Adrenal gland (tissue), 12 donors: ENCODE data around the gene PIAS4. TPM values are rescaled to one million over a fixed set of nuclear protein-coding genes. Genes with fewer than 3 reads are reported as not detected.
A peak's percentile ranks its signal among the peaks of the same experiment; 100 is the strongest.

Source experiments
- DNase-seq, 7 donors: peaks; one replicate each; pipeline ENCODE4 v3.0.0-alpha.2; 2019 to 2020
- H3K27ac ChIP-seq, 5 donors: fragments of 200-600 bp; sonication (generic) in 4 of 5; 1 replicate in 3 of 5; 2 replicates in 2 of 5; pipeline versions ENCODE4 v1.5.1 to v1.8.0; 2016 to 2020; ENCODE audit warnings: mild to moderate bottlenecking in 1 of 5
- H3K27me3 ChIP-seq: fragments of 200-600 bp; 2 replicates; pipeline ENCODE4 v1.8.0; 2021
- H3K36me3 ChIP-seq, 2 donors: fragments of 200-600 bp; replicated peaks in 1 of 2; 1 replicate in 1 of 2; 2 replicates in 1 of 2; pipeline versions ENCODE4 v1.5.1 to v1.8.0; 2018 to 2022
- H3K4me1 ChIP-seq, 2 donors: fragments of 200-600 bp; replicated peaks in 1 of 2; 1 replicate in 1 of 2; 2 replicates in 1 of 2; pipeline versions ENCODE4 v1.5.1 to v1.8.0; 2018 to 2021
- H3K4me3 ChIP-seq, 4 donors: fragments of 200-600 bp; sonication (generic) in 3 of 4; one replicate each; pipeline ENCODE4 v1.5.1; 2016 to 2018
- H3K9me3 ChIP-seq, 3 donors: fragments of 200-600 bp; sonication (generic) in 1 of 3; replicated peaks in 1 of 3; 1 replicate in 2 of 3; 2 replicates in 1 of 3; pipeline versions ENCODE4 v1.5.1 to v1.8.0; 2016 to 2021
- POLR2A ChIP-seq, 2 donors: fragments of 450-650 bp; IDR thresholded peaks; one replicate each; pipeline ENCODE4 v1.6.1; 2017; ENCODE audit warnings: antibody characterized with exemption in 2 of 2, mild to moderate bottlenecking in 2 of 2, moderate library complexity in 1 of 2
- WGBS, 4 donors: extraction: QIAGEN DNeasy Blood & Tissue Kit in 2 of 4; methylation state at CpG; one replicate each; pipeline versions ENCODE4 v1.1.5 to v1.1.7; 2013 to 2017; 5-methylcytosine and 5-hydroxymethylcytosine counted together
- intact Hi-C, 2 donors: fragments of 100-400 bp; cut with DNase I; formaldehyde crosslinking; loops; one replicate each; pipeline versions ENCODE4 v1.14.1 to v1.15.0; 2022 to 2023
- polyA plus RNA-seq, 3 donors: library from polyadenylated mRNA; stranded (reverse); fragments of 200-250 nt in 2 of 3; fragments of 350-450 nt in 1 of 3; fragmentation: Illumina TruSeq in 1 of 3; extraction: RNeasy Lipid Tissue Mini Kit (QIAGEN cat#74804) in 1 of 3; gene quantifications; one replicate each; pipeline ENCODE4 v1.2.3, GENCODE V29; 2013 to 2014
- total RNA-seq, 9 donors: library from RNA; depleted of rRNA in 4 of 9; stranded (reverse); fragments of >200 nt in 4 of 9; fragments of 120-200 nt in 1 of 9; fragmentation: NEBNext Ultra II Directional in 1 of 9; extraction: Animal tissue kit (Norgen Biotek cat#: 25700) in 1 of 9; gene quantifications; one replicate each; pipeline versions ENCODE4 v1.1.0 to v1.2.4, GENCODE V29; 2013 to 2023
- TF ChIP-seq, protein P1 (sequence below), 6 experiments: fragments of 450-650 bp in 4 of 6; fragments of 200-600 bp in 2 of 6; sonication (generic) in 1 of 6; IDR thresholded peaks; 1 replicate in 5 of 6; 2 replicates in 1 of 6; pipeline versions ENCODE4 v1.5.1 to v1.8.0; 2016 to 2021; ENCODE audit warnings: antibody characterized with exemption in 6 of 6, mild to moderate bottlenecking in 2 of 6, moderate library complexity in 1 of 6
- donor health status: healthy with polysubstance abuse.
- donor health status: Bipolar disorder and iron deficiency.
- donor health status: DM: yes; HTN: yes; CAD: no.
- donor health status: DM: no; HTN: no; CAD: no.
- donor health status: DM: no; HTN: no; CAD: no.
- donor health status: DM: yes; HTN: yes; CAD: no.

Gene PIAS4
- total and polyA plus RNA-seq, 12 donors, result 13.7 to 40.7 (median 22.5) TPM

DNA sequence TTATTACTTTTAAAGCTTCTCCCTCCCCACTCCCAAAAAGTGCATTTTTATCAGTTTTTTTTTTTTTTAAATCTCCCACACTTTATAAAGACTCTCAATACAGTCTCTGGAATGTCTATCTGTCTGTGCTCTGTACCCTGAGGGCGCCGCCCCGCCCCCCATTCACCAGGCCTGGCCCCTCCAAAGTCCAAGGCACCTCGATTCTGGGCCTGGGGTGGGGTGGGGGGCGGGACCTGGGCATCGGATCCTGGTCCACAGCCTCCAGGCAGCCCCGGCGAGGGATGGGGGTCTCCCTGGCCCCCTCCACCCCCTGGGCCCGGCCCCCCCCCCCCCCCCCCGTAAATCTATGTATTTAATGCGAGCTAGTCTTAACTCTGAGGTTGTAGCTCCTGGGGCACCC is 35.9 kb downstream of the PIAS4 start:
- 74 to 78% (median 74%) methylated on average over 6 to 11 of the region's 11 CpGs for WGBS, 4 donors
- no peak overlapping the region for H3K27ac ChIP-seq

DNA sequence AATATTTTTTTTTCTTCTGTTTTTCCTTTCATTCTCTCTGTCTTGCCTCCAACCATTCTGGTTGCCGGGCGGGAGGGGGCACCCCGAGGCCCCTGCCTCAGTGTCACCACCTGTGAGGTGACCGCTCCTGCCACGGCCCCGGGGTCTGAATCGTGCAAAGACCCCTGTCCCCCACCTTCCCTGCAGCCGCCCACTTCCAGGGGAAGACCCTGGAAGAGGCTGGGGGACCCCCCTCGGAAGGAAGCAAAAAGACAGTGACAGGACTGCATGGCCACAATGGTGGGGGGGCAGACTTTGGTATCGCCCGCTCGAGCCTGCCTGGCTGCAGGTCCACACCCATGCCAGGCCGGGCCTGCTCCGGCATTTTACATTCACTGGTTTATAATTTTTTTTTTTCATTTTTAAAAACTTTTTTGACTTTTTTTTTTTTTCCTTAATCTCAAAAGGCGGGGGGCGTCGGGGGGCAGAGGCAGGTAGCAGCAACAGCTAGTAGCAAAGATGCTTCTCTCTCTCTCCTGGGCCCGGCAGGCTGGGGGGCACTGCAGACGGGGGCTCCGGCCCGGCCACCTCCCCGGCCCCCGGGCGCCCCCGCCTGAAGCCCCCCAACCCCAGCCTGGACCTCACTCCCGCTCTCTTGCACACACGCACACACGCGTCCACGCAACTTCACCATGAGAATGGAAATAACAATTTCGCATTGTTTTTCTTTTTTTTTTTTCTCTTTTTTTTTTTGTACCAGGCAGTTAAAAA is 36.6 kb downstream of the PIAS4 start:
- no peaks in the 10 kb centered on the region for H3K4me1 ChIP-seq
- DNase-seq, result peak in 1 of 7 donors; percentile 8
- TF ChIP-seq, protein P1, sequence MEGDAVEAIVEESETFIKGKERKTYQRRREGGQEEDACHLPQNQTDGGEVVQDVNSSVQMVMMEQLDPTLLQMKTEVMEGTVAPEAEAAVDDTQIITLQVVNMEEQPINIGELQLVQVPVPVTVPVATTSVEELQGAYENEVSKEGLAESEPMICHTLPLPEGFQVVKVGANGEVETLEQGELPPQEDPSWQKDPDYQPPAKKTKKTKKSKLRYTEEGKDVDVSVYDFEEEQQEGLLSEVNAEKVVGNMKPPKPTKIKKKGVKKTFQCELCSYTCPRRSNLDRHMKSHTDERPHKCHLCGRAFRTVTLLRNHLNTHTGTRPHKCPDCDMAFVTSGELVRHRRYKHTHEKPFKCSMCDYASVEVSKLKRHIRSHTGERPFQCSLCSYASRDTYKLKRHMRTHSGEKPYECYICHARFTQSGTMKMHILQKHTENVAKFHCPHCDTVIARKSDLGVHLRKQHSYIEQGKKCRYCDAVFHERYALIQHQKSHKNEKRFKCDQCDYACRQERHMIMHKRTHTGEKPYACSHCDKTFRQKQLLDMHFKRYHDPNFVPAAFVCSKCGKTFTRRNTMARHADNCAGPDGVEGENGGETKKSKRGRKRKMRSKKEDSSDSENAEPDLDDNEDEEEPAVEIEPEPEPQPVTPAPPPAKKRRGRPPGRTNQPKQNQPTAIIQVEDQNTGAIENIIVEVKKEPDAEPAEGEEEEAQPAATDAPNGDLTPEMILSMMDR (IDR thresholded peaks at IDR 0.05), result no peak
- no peak for TF ChIP-seq POLR2A (IDR thresholded peaks at IDR 0.05)
- H3K9me3 ChIP-seq, result no peaks in the 10 kb centered on the region
- WGBS, 4 donors, result 83 to 88% (median 87%) methylated on average over 31 of the region's 31 CpGs
- H3K27ac ChIP-seq, result no peak overlapping the region
- intact Hi-C loops, result no loop called here
- H3K27me3 ChIP-seq, result no peaks in the 10 kb centered on the region
- peaks cover 0 to 27% of the 10 kb centered on the region in 2 donors for H3K36me3 ChIP-seq
- no peak overlapping the region for H3K4me3 ChIP-seq

More for the DNA sequence above, 35.9 kb downstream of the PIAS4 start:
- no peaks in the 10 kb centered on the region for H3K9me3 ChIP-seq
- TF ChIP-seq, protein P1 (IDR thresholded peaks at IDR 0.05), result no peak
- TF ChIP-seq POLR2A (IDR thresholded peaks at IDR 0.05), result no peak
- no peak for DNase-seq
- H3K4me1 ChIP-seq, result no peaks in the 10 kb centered on the region
- H3K27me3 ChIP-seq, result no peaks in the 10 kb centered on the region
- intact Hi-C loops, result no loop called here
- H3K4me3 ChIP-seq, result no peak overlapping the region
- peaks cover 0 to 31% of the 10 kb centered on the region in 2 donors for H3K36me3 ChIP-seq

GRCh38 chr19:4044990-4045465 is 37.5 kb downstream of the PIAS4 start:
- WGBS, 4 donors, result 78 to 79% (median 79%) methylated on average over 7 to 21 of the region's 21 CpGs
- DNase-seq, result no peak
- Histone ChIP-seq H3K27ac (no peak overlapping the region), H3K4me3 (no peak overlapping the region), H3K4me1 (no peaks in the 10 kb centered on the region), H3K9me3 (no peaks in the 10 kb centered on the region), H3K36me3 (peaks cover 0 to 33% of the 10 kb centered on the region in 2 donors), H3K27me3 (no peaks in the 10 kb centered on the region)
- intact Hi-C loops, result no loop called here
- TF ChIP-seq, protein P1 (IDR thresholded peaks at IDR 0.05), result no peak
- no peak for TF ChIP-seq POLR2A (IDR thresholded peaks at IDR 0.05)

DNA sequence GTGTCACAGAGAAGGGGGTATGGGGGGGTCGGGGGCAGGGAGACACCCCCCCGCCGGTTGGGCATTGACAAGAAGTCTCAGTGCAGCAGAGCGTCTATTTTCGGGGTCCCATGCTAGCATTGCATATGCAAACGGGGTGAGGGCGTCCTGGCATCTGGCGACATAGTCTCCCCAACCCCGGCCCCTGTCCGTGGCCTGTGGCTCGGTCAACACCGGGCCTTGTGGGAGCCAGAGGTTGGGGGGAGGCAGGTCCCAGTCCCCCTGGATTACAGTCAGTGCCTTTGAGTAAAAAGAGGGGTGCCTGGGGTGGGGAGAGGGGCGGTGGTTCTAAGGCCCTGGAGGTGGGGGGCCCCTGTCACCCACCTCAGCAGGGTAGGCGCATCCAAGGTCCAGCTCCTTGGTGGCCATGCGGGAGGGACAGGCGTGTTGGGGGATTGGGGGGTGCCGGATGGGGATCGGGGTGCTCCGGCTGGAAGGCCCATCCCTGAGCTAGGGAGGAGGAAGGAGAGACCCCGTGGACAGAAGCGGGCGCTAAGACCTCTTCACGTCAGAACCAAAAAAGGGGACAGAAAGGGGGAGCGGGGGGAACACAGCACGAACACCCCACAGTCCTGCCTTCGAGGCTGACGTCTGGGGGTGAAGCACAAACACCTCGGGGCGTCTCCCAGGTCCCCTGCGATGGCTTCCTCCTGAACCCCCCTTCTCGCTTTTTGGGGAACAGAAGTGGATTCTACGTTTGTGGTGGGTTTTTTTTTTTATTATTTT is 38.2 kb downstream of the PIAS4 start:
- no peak overlapping the region for H3K4me3 ChIP-seq
- intact Hi-C loops, result no loop called here
- DNase-seq, result no peak
- TF ChIP-seq, protein P1 (IDR thresholded peaks at IDR 0.05), result no peak
- TF ChIP-seq POLR2A (IDR thresholded peaks at IDR 0.05), result no peak
- H3K36me3 ChIP-seq, result peaks cover 0 to 38% of the 10 kb centered on the region in 2 donors
- H3K27me3 ChIP-seq, result no peaks in the 10 kb centered on the region
- H3K27ac ChIP-seq, result no peak overlapping the region
- H3K9me3 ChIP-seq, result no peaks in the 10 kb centered on the region
- no peaks in the 10 kb centered on the region for H3K4me1 ChIP-seq
- 84 to 89% (median 87%) methylated on average over 27 to 32 of the region's 32 CpGs for WGBS, 4 donors
